MM.1S (cell line): ENCODE measurements around the gene PTGDR2.

Experiments
- DNase-seq: peaks from one replicate; pipeline ENCODE4 v3.0.0-alpha.2; 2015
- H2AFZ ChIP-seq: fragments of 300-600 bp; sonication (generic); 2 replicates; pipeline ENCODE4 v1.6.0; 2016; ENCODE audit warnings: antibody characterized with exemption, low read length
- H3F3A ChIP-seq: fragments of 300-600 bp; sonication (generic); 2 replicates; pipeline ENCODE4 v1.6.1; 2016; ENCODE audit warnings: mild to moderate bottlenecking, antibody characterized with exemption, low read length, moderate library complexity, mixed read lengths; ENCODE audit not compliant: insufficient read depth
- H3K27ac ChIP-seq: fragments of 300-600 bp; sonication (generic); 2 replicates; pipeline ENCODE4 v1.5.1; 2016; ENCODE audit warnings: mild to moderate bottlenecking, low read length
- H3K27me3 ChIP-seq: fragments of 300-600 bp; sonication (generic); replicated peaks from 2 replicates; pipeline ENCODE4 v1.6.0; 2016; ENCODE audit warnings: low read length; ENCODE audit not compliant: insufficient read depth
- H3K36me3 ChIP-seq: fragments of 300-600 bp; sonication (generic); replicated peaks from 2 replicates; pipeline ENCODE4 v1.6.1; 2016; ENCODE audit warnings: mild to moderate bottlenecking, low read length, mixed read lengths; ENCODE audit not compliant: insufficient read depth
- H3K4me1 ChIP-seq: fragments of 300-600 bp; sonication (generic); 2 replicates; pipeline ENCODE4 v1.6.1; 2016; ENCODE audit warnings: low read length, mixed read lengths
- H3K4me2 ChIP-seq: fragments of 300-600 bp; sonication (generic); 2 replicates; pipeline ENCODE4 v1.6.0; 2016; ENCODE audit warnings: low read depth, low read length
- H3K4me3 ChIP-seq: fragments of 300-600 bp; sonication (generic); 2 replicates; pipeline ENCODE4 v1.5.1; 2016; ENCODE audit warnings: low read length, mixed read lengths
- H3K79me2 ChIP-seq: fragments of 300-600 bp; sonication (generic); 2 replicates; pipeline ENCODE4 v1.6.1; 2016; ENCODE audit warnings: mixed run types, low read length, mixed read lengths
- H3K9ac ChIP-seq: fragments of 300-600 bp; sonication (generic); 2 replicates; pipeline ENCODE4 v1.6.1; 2016; ENCODE audit warnings: low read length, mixed read lengths
- H3K9me2 ChIP-seq: fragments of 300-600 bp; sonication (generic); replicated peaks from 2 replicates; pipeline ENCODE4 v1.6.1; 2016; ENCODE audit warnings: mild to moderate bottlenecking, low read length, mixed read lengths; ENCODE audit not compliant: insufficient read depth
- H3K9me3 ChIP-seq: fragments of 300-600 bp; sonication (generic); replicated peaks from 2 replicates; pipeline ENCODE4 v1.6.1; 2016; ENCODE audit warnings: mild to moderate bottlenecking, low read length, mixed read lengths; ENCODE audit not compliant: insufficient read depth
- H4K20me1 ChIP-seq: fragments of 300-600 bp; sonication (generic); 2 replicates; pipeline ENCODE4 v1.6.1; 2016; ENCODE audit warnings: mild to moderate bottlenecking, low read length, moderate library complexity, mixed read lengths; ENCODE audit not compliant: insufficient read depth
- CTCF ChIP-seq: fragments of 300-600 bp; sonication (generic); IDR thresholded peaks from 2 replicates; pipeline ENCODE4 v1.5.1; 2016; ENCODE audit warnings: antibody characterized with exemption, low read length, mixed read lengths
- EZH2 ChIP-seq: fragments of 300-600 bp; sonication (generic); optimal IDR thresholded peaks from 2 replicates; pipeline ENCODE3; 2017; ENCODE audit warnings: low read depth, mild to moderate bottlenecking, antibody characterized with exemption, low read length, mixed read lengths
- EZH2phosphoT487 ChIP-seq: fragments of 300-600 bp; sonication (generic); IDR thresholded peaks from 2 replicates; pipeline ENCODE4 v1.6.1; 2018; ENCODE audit warnings: antibody characterized with exemption, low read length

The PTGDR2 gene

GRCh38 chr11:60834742-60835533 is 20.8 kb downstream of the PTGDR2 start:
- H3K36me3 ChIP-seq, result no peaks in the 10 kb centered on the region
- no peaks in the 10 kb centered on the region for H3K9me2 ChIP-seq
- peaks cover 38% of the 10 kb centered on the region for H3F3A ChIP-seq
- H3K9me3 ChIP-seq, result no peaks in the 10 kb centered on the region
- H3K27me3 ChIP-seq, result no peaks in the 10 kb centered on the region
- no peak for DNase-seq
- H2AFZ ChIP-seq, result no peak overlapping the region
- H3K4me2 ChIP-seq, result peak overlapping the region; percentile 18
- no peak for TF ChIP-seq CTCF
- no peak for TF ChIP-seq EZH2
- TF ChIP-seq EZH2phosphoT487, result no peak
- H3K9ac ChIP-seq, result no peak overlapping the region
- H3K79me2 ChIP-seq, result no peaks in the 10 kb centered on the region
- H3K27ac ChIP-seq, result peak overlapping the region; percentile 14; the same call in 1 of the 2 replicates
- no peak overlapping the region for H3K4me3 ChIP-seq
- H3K4me1 ChIP-seq, result peaks cover 68% of the 10 kb centered on the region
- H4K20me1 ChIP-seq, result no peaks in the 10 kb centered on the region

GRCh38 chr11:60831501-60832079 is 24.2 kb downstream of the PTGDR2 start:
- Histone ChIP-seq H3K9me2 (no peaks in the 10 kb centered on the region), H2AFZ (no peak overlapping the region), H3K9me3 (no peaks in the 10 kb centered on the region), H3K79me2 (no peaks in the 10 kb centered on the region), H3K4me3 (no peak overlapping the region), H3K27me3 (no peaks in the 10 kb centered on the region), H3K9ac (no peak overlapping the region), H3F3A (peaks cover 14% of the 10 kb centered on the region; the same call in 1 of the 2 replicates), H3K4me1 (peaks cover 35% of the 10 kb centered on the region), H3K36me3 (no peaks in the 10 kb centered on the region), H3K4me2 (no peak overlapping the region), H4K20me1 (no peaks in the 10 kb centered on the region), H3K27ac (no peak overlapping the region)
- TF ChIP-seq EZH2 (no peak), EZH2phosphoT487 (no peak), CTCF (no peak)
- no peak for DNase-seq

GRCh38 chr11:60831143-60831500 is 24.6 kb downstream of the PTGDR2 start:
- Histone ChIP-seq H3K9me3 (no peaks in the 10 kb centered on the region), H3K36me3 (no peaks in the 10 kb centered on the region), H3K4me1 (peaks cover 32% of the 10 kb centered on the region), H3K4me3 (no peak overlapping the region), H2AFZ (no peak overlapping the region), H3K9ac (no peak overlapping the region), H4K20me1 (no peaks in the 10 kb centered on the region), H3K27ac (no peak overlapping the region), H3F3A (peaks cover 14% of the 10 kb centered on the region; the same call in 1 of the 2 replicates), H3K4me2 (no peak overlapping the region), H3K9me2 (no peaks in the 10 kb centered on the region), H3K79me2 (no peaks in the 10 kb centered on the region), H3K27me3 (no peaks in the 10 kb centered on the region)
- DNase-seq, result peak; percentile 87
- peak; percentile 96 for TF ChIP-seq CTCF
- no peak for TF ChIP-seq EZH2
